Measurements from ENCODE around the gene MLF1. TPM values are rescaled to one million over a fixed set of nuclear protein-coding genes. Genes with fewer than 3 reads are reported as not detected.

The MLF1 gene
- total and polyA plus RNA-seq, 2 experiments from 2014 or later: 15.6 to 17.3 TPM

GRCh38 chr3:158625881-158626280, 54.9 kb downstream of the MLF1 start:
- H3K27me3 ChIP-seq (replicated peaks; ENCODE audit: insufficient read depth): no peaks in the 10 kb centered on the region
- in situ Hi-C loops (cut with MboI): no loop called here
- no peak for DNase-seq
- no peaks in the 10 kb centered on the region for H3K79me2 ChIP-seq (ENCODE audit: insufficient read depth)
- no peaks in the 10 kb centered on the region for H3K9me2 ChIP-seq (ENCODE audit: insufficient read depth)
- H3K9me3 ChIP-seq (ENCODE audit: low read depth): no peaks in the 10 kb centered on the region
- no peaks in the 10 kb centered on the region for H4K20me1 ChIP-seq (ENCODE audit: insufficient read depth)
- H3K4me3 ChIP-seq: no peak overlapping the region
- no peaks in the 10 kb centered on the region for H3K4me1 ChIP-seq (ENCODE audit: insufficient read depth)
- H3F3A ChIP-seq (ENCODE audit: insufficient read depth): no peaks in the 10 kb centered on the region
- H3K36me3 ChIP-seq (ENCODE audit: low read depth): no peaks in the 10 kb centered on the region
- WGBS, 2 experiments (ENCODE audit: low coverage in 1 of 2, low lambda C conversion rate in 2 of 2, missing lambda C conversion rate in 2 of 2): 14 to 23% methylated on average over 1 of the region's 1 CpG
- H3K27ac ChIP-seq: no peak overlapping the region
- H3K4me2 ChIP-seq (ENCODE audit: unreplicated experiment): no peak overlapping the region
- no peak overlapping the region for H3K9ac ChIP-seq
- TF ChIP-seq EZH2 (IDR thresholded peaks at IDR 0.05; ENCODE audit: insufficient read depth, poor library complexity, severe bottlenecking) (no peak), EZH2phosphoT487 (IDR thresholded peaks at IDR 0.05; ENCODE audit: insufficient read depth, low read depth) (no peak)
- no peak overlapping the region for H2AFZ ChIP-seq

GRCh38 chr3:158631981-158632380, 61.0 kb downstream of the MLF1 start:
- Histone ChIP-seq H3K27ac (no peak overlapping the region), H3K9me2 (ENCODE audit: insufficient read depth) (no peaks in the 10 kb centered on the region), H3K27me3 (replicated peaks; ENCODE audit: insufficient read depth) (no peaks in the 10 kb centered on the region), H3K4me1 (ENCODE audit: insufficient read depth) (no peaks in the 10 kb centered on the region), H3K9ac (no peak overlapping the region), H3K9me3 (ENCODE audit: low read depth) (no peaks in the 10 kb centered on the region), H4K20me1 (ENCODE audit: insufficient read depth) (no peaks in the 10 kb centered on the region), H3K36me3 (ENCODE audit: low read depth) (no peaks in the 10 kb centered on the region), H3K4me3 (no peak overlapping the region), H3K79me2 (ENCODE audit: insufficient read depth) (no peaks in the 10 kb centered on the region), H3F3A (ENCODE audit: insufficient read depth) (no peaks in the 10 kb centered on the region), H2AFZ (no peak overlapping the region), H3K4me2 (ENCODE audit: unreplicated experiment) (no peak overlapping the region)
- no peak for DNase-seq
- in situ Hi-C loops (cut with MboI): no loop called here
- TF ChIP-seq EZH2 (IDR thresholded peaks at IDR 0.05; ENCODE audit: insufficient read depth, poor library complexity, severe bottlenecking): no peak
- no peak for TF ChIP-seq EZH2phosphoT487 (IDR thresholded peaks at IDR 0.05; ENCODE audit: insufficient read depth, low read depth)

GRCh38 chr3:158640646-158641045, 69.7 kb downstream of the MLF1 start:
- Histone ChIP-seq H3K36me3 (ENCODE audit: low read depth) (no peaks in the 10 kb centered on the region), H4K20me1 (ENCODE audit: insufficient read depth) (no peaks in the 10 kb centered on the region), H3K4me3 (no peak overlapping the region), H3K9me2 (ENCODE audit: insufficient read depth) (no peaks in the 10 kb centered on the region), H2AFZ (no peak overlapping the region), H3K4me1 (ENCODE audit: insufficient read depth) (peaks cover 5% of the 10 kb centered on the region), H3K9me3 (ENCODE audit: low read depth) (no peaks in the 10 kb centered on the region), H3K27me3 (replicated peaks; ENCODE audit: insufficient read depth) (no peaks in the 10 kb centered on the region), H3K9ac (no peak overlapping the region), H3K27ac (no peak overlapping the region), H3F3A (ENCODE audit: insufficient read depth) (no peaks in the 10 kb centered on the region), H3K79me2 (ENCODE audit: insufficient read depth) (peaks cover 13% of the 10 kb centered on the region), H3K4me2 (ENCODE audit: unreplicated experiment) (no peak overlapping the region)
- 57 to 61% methylated on average over 7 of the region's 7 CpGs for WGBS, 2 experiments (ENCODE audit: low coverage in 1 of 2, low lambda C conversion rate in 2 of 2, missing lambda C conversion rate in 2 of 2)
- TF ChIP-seq EZH2phosphoT487 (IDR thresholded peaks at IDR 0.05; ENCODE audit: insufficient read depth, low read depth) (no peak), EZH2 (IDR thresholded peaks at IDR 0.05; ENCODE audit: insufficient read depth, poor library complexity, severe bottlenecking) (no peak)
- no peak for DNase-seq
- in situ Hi-C loops (cut with MboI): no loop called here

GRCh38 chr3:158642005-158642404, 71.0 kb downstream of the MLF1 start:
- Histone ChIP-seq H2AFZ (no peak overlapping the region), H3K4me3 (no peak overlapping the region), H4K20me1 (ENCODE audit: insufficient read depth) (no peaks in the 10 kb centered on the region), H3F3A (ENCODE audit: insufficient read depth) (no peaks in the 10 kb centered on the region), H3K79me2 (ENCODE audit: insufficient read depth) (peaks cover 27% of the 10 kb centered on the region), H3K36me3 (ENCODE audit: low read depth) (peaks cover 3% of the 10 kb centered on the region; the same call in 1 of the 2 replicates), H3K9ac (no peak overlapping the region), H3K9me2 (ENCODE audit: insufficient read depth) (no peaks in the 10 kb centered on the region), H3K9me3 (ENCODE audit: low read depth) (no peaks in the 10 kb centered on the region), H3K4me1 (ENCODE audit: insufficient read depth) (peaks cover 10% of the 10 kb centered on the region), H3K4me2 (ENCODE audit: unreplicated experiment) (no peak overlapping the region), H3K27ac (no peak overlapping the region), H3K27me3 (replicated peaks; ENCODE audit: insufficient read depth) (no peaks in the 10 kb centered on the region)
- in situ Hi-C loops (cut with MboI): no loop called here
- no peak for DNase-seq
- TF ChIP-seq EZH2 (IDR thresholded peaks at IDR 0.05; ENCODE audit: insufficient read depth, poor library complexity, severe bottlenecking) (no peak), EZH2phosphoT487 (IDR thresholded peaks at IDR 0.05; ENCODE audit: insufficient read depth, low read depth) (no peak)
- WGBS, 2 experiments (ENCODE audit: low coverage in 1 of 2, low lambda C conversion rate in 2 of 2, missing lambda C conversion rate in 2 of 2): 73 to 83% methylated on average over 7 of the region's 7 CpGs

All from GM23248 (cell line).